ENCODE measurements around the gene COL5A2. TPM values are rescaled to one million over a fixed set of nuclear protein-coding genes. Genes with fewer than 3 reads are reported as not detected.

COL5A2 gene
- total and polyA plus RNA-seq, 2 donors (not counting 3 experiments of a cell fraction or from before 2014, with no cell fraction given) = 47.4 to 123 TPM

DNA sequence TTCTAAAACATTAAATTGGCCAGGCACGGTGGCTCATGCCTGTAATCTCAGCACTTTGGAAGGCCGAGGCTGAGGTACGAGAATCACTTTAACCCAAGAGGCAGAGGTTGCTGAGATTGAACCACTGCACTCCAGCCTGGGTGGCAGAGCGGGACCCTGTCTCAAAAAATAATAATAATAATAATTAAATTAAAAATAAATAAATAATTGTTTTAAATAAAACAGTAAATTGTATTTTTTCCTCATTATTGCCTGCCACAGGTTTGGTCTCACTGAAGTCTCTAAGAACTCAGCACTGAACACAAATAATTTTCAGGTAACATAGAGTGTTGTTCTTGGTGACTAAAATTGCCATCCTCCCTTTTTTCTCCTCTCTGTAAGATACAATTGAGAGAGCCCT, 19.8 kb downstream of the COL5A2 start:
- H3K36me3 ChIP-seq (ENCODE audit: control insufficient read depth in 2 of 2, extremely low read depth in 1 of 2, insufficient read depth in 2 of 2, low read length in 2 of 2) = no peaks in the 10 kb centered on the region
- peaks cover 20% of the 10 kb centered on the region for H3K4me1 ChIP-seq (ENCODE audit: control insufficient read depth, extremely low read depth, insufficient read depth, low read length)
- H3K9me3 ChIP-seq (replicated peaks; ENCODE audit: control insufficient read depth, insufficient read depth, low read length) = no peaks in the 10 kb centered on the region
- H3K27me3 ChIP-seq (ENCODE audit: control insufficient read depth in 2 of 2, insufficient read depth in 2 of 2, low read length in 2 of 2) = no peaks in the 10 kb centered on the region
- intact Hi-C loops (cut with micrococcal nuclease) (no loop called here), dilution Hi-C loops (cut with MboI; ENCODE audit: extremely low pct_ligation_motif_present, low sequenced_read_pairs) (no loop called here)
- DNase-seq (ENCODE audit: low read depth, low spot score) (no peak), FAIRE-seq (no peak)
- no TSS peak for BruUV-seq (replicated peaks)
- no peak overlapping the region for H3K4me2 ChIP-seq (ENCODE audit: insufficient read depth, low read length)
- peaks cover 11% of the 10 kb centered on the region for H3K79me2 ChIP-seq (ENCODE audit: control insufficient read depth, insufficient read depth, low read length)
- no peaks in the 10 kb centered on the region for H3K9me1 ChIP-seq (replicated peaks; ENCODE audit: control insufficient read depth, extremely low read depth, insufficient read depth, low read length)
- no peak overlapping the region for H2AFZ ChIP-seq (ENCODE audit: low read depth, low read length)
- CTCF ChIA-PET = interaction anchor here (1.0 kb wide), 1 partner anchor 19 kb away, joined by 5 read pairs; no protein-coding TSS in a partner anchor
- no peak overlapping the region for H3K9ac ChIP-seq (replicated peaks; ENCODE audit: extremely low read depth, insufficient read depth, low read length)
- no peak for TF ChIP-seq FOS (IDR thresholded peaks at IDR 0.05; ENCODE audit: borderline replicate concordance, insufficient read depth, low read length)
- TF ChIP-seq MYC (IDR thresholded peaks at IDR 0.05; ENCODE audit: low read depth, low read length) = no peak
- no peak for TF ChIP-seq MAX (IDR thresholded peaks at IDR 0.05; ENCODE audit: insufficient read depth, insufficient read length)
- TF ChIP-seq POLR2AphosphoS5 (IDR thresholded peaks at IDR 0.05; ENCODE audit: insufficient read depth, low read depth, low read length) = no peak
- TF ChIP-seq EZH2 (IDR thresholded peaks at IDR 0.05; ENCODE audit: borderline replicate concordance, low read depth, low read length, severe bottlenecking) = no peak
- TF ChIP-seq, protein P1, sequence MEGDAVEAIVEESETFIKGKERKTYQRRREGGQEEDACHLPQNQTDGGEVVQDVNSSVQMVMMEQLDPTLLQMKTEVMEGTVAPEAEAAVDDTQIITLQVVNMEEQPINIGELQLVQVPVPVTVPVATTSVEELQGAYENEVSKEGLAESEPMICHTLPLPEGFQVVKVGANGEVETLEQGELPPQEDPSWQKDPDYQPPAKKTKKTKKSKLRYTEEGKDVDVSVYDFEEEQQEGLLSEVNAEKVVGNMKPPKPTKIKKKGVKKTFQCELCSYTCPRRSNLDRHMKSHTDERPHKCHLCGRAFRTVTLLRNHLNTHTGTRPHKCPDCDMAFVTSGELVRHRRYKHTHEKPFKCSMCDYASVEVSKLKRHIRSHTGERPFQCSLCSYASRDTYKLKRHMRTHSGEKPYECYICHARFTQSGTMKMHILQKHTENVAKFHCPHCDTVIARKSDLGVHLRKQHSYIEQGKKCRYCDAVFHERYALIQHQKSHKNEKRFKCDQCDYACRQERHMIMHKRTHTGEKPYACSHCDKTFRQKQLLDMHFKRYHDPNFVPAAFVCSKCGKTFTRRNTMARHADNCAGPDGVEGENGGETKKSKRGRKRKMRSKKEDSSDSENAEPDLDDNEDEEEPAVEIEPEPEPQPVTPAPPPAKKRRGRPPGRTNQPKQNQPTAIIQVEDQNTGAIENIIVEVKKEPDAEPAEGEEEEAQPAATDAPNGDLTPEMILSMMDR (IDR thresholded peaks at IDR 0.05; ENCODE audit: extremely low read depth in 1 of 2, insufficient read depth in 1 of 2, low read depth in 1 of 2, low read length in 2 of 2) = no peak
- no peak for TF ChIP-seq GATA2 (IDR thresholded peaks at IDR 0.05; ENCODE audit: insufficient read depth, insufficient read length, low read depth, low read length)
- TF ChIP-seq JUN (IDR thresholded peaks at IDR 0.05; ENCODE audit: borderline replicate concordance, insufficient read depth, insufficient read length, low read depth) = no peak
- no peak for TF ChIP-seq POLR2A (IDR thresholded peaks at IDR 0.05; ENCODE audit: low read depth, low read length)
- POLR2A ChIA-PET = no interaction called here
- H4K20me1 ChIP-seq (replicated peaks; ENCODE audit: control insufficient read depth, extremely low read depth, insufficient read depth, low read length) = peaks cover 4% of the 10 kb centered on the region
- no peak overlapping the region for H3K4me3 ChIP-seq (replicated peaks in 1 of 3; ENCODE audit: insufficient read depth in 1 of 3, low read depth in 1 of 3, low read length in 3 of 3)
- no peak overlapping the region for H3K27ac ChIP-seq (ENCODE audit: insufficient read depth, low read depth, low read length)

Data from endothelial cell of umbilical vein (primary cell).